Right lobe of liver (tissue), 4 donors: ENCODE results near the gene PARVB.

Source experiments
- CTCF ChIP-seq, 4 donors: fragments of 200-600 bp in 3 of 4; fragments of 450-650 bp in 1 of 4; IDR thresholded peaks; one replicate each; pipeline versions ENCODE4 v1.5.1 to v1.8.0; 2016 to 2022; ENCODE audit warnings: antibody characterized with exemption in 4 of 4, mild to moderate bottlenecking in 2 of 4
- POLR2A ChIP-seq: fragments of 450-650 bp; IDR thresholded peaks from one replicate; pipeline ENCODE4 v1.6.1; 2017; ENCODE audit warnings: antibody characterized with exemption, mild to moderate bottlenecking
- donor health status: DM: no; HTN: no; CAD: no.
- donor health status: DM: no; HTN: no; CAD: no.
- donor health status: DM: no; HTN: yes; CAD: no.

DNA sequence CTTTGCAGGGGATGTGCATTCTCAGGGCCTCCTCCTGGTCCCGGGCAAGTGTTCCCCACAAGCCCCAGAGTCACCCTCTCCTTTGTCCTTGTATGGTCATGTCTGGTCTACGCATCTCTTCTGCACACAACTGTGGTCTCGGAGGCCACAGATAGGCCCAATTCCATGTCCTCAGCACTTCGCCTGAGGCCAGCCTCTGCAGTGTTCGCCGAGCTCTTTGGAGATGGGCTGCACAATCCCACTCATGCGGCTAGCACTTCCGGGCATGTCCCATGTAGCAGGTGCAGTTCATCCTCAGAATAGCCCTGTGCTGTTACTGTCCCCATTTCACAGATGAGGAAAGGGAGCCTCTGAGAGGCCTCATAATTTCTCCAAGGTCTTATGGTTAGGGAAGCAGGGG lies 164.2 kb downstream of the PARVB start:
- TF ChIP-seq CTCF (IDR thresholded peaks at IDR 0.05) = no peak
- TF ChIP-seq POLR2A = no peak
